Left ventricle myocardium inferior (tissue), 1 donor: Measurements from ENCODE around the gene MPLKIP. TPM values are rescaled to one million over a fixed set of nuclear protein-coding genes. Genes with fewer than 3 reads are reported as not detected.
"Not testable (repeated sequence)": the region's sequence is repeated elsewhere in the genome, so short reads cannot be mapped to it uniquely, and the experiment has no call there.

Source experiments
- DNase-seq: peaks from one replicate; pipeline ENCODE4 v3.0.0-alpha.2; 2020
- H3K27ac ChIP-seq: fragments of 200-600 bp; replicated peaks from 2 replicates; pipeline ENCODE4 v1.8.0; 2021
- H3K27me3 ChIP-seq: fragments of 200-600 bp; 2 replicates; pipeline ENCODE4 v1.8.0; 2021; ENCODE audit warnings: low read depth
- H3K36me3 ChIP-seq: fragments of 200-600 bp; 2 replicates; pipeline ENCODE4 v1.8.0; 2021
- H3K4me1 ChIP-seq: fragments of 200-600 bp; 2 replicates; pipeline ENCODE4 v1.8.0; 2021
- H3K4me3 ChIP-seq: fragments of 200-600 bp; 2 replicates; pipeline ENCODE4 v1.8.0; 2021; ENCODE audit warnings: mild to moderate bottlenecking, moderate library complexity
- H3K9me3 ChIP-seq: fragments of 200-600 bp; replicated peaks from 2 replicates; pipeline ENCODE4 v1.8.0; 2021
- CTCF ChIP-seq: fragments of 200-600 bp; IDR thresholded peaks from 2 replicates; pipeline ENCODE4 v1.8.0; 2021; ENCODE audit warnings: antibody characterized with exemption, mild to moderate bottlenecking, borderline replicate concordance
- intact Hi-C: fragments of 100-400 bp; cut with micrococcal nuclease; formaldehyde crosslinking; loops from one replicate; pipeline ENCODE4 v1.11.0; 2022
- total RNA-seq: library from RNA; stranded (reverse); fragmentation: NEBNext Ultra II Directional; extraction: Animal tissue kit (Norgen Biotek cat#: 25700); gene quantifications from one replicate; pipeline ENCODE4 v1.2.1, GENCODE V29; 2021
- donor health status: DM: no; HTN: yes; CAD: no; lungs with severe emphysema.

The MPLKIP gene
- total RNA-seq, 1 donor from 2014 or later, result 16.2 TPM

DNA sequence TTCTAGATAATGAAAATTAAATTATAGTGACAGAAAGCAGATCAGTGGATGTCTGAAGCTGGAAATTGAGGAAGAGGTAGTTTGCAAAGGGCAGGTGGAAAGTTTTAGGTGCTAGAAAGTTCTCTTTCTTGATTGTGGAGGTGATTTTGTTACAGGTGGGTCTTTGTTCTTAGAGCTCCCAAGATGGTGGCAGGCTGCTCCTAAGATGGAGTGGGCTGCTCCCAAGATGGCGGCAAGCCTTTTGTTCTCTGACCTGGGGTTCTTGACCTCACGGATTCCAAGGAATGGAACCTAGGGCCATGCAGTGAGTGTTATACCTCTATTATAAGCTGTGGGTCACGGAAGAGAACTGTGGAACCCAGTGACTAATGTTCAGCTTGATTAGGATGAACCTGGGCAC lies 32.9 kb upstream of the MPLKIP start:
- Histone ChIP-seq H3K36me3 (no peaks in the 10 kb centered on the region), H3K4me1 (no peaks in the 10 kb centered on the region), H3K27me3 (no peaks in the 10 kb centered on the region), H3K4me3 (no peak overlapping the region), H3K27ac (no peak overlapping the region), H3K9me3 (no peaks in the 10 kb centered on the region)
- no peak for DNase-seq
- intact Hi-C loops, result no loop called here
- no peak for TF ChIP-seq CTCF

GRCh38 chr7:40165216-40165615 lies 30.8 kb upstream of the MPLKIP start:
- H3K9me3 ChIP-seq, result no peaks in the 10 kb centered on the region
- DNase-seq, result no peak
- no peak overlapping the region for H3K4me3 ChIP-seq
- intact Hi-C loops, result no loop called here
- no peak overlapping the region for H3K27ac ChIP-seq
- no peaks in the 10 kb centered on the region for H3K4me1 ChIP-seq
- H3K36me3 ChIP-seq, result no peaks in the 10 kb centered on the region
- no peaks in the 10 kb centered on the region for H3K27me3 ChIP-seq
- no peak for TF ChIP-seq CTCF

GRCh38 chr7:40162516-40162915 lies 28.1 kb upstream of the MPLKIP start:
- Histone ChIP-seq H3K4me1 (no peaks in the 10 kb centered on the region), H3K27ac (no peak overlapping the region), H3K9me3 (no peaks in the 10 kb centered on the region), H3K36me3 (no peaks in the 10 kb centered on the region), H3K4me3 (no peak overlapping the region), H3K27me3 (no peaks in the 10 kb centered on the region)
- intact Hi-C loops, result no loop called here
- no peak for DNase-seq
- TF ChIP-seq CTCF, result no peak

- Histone ChIP-seq H3K27ac (no peak overlapping the region), H3K4me3 (no peak overlapping the region), H3K4me1 (no peaks in the 10 kb centered on the region), H3K36me3 (no peaks in the 10 kb centered on the region), H3K9me3 (no peaks in the 10 kb centered on the region), H3K27me3 (no peaks in the 10 kb centered on the region)
- TF ChIP-seq CTCF, result no peak
- no peak for DNase-seq
- intact Hi-C loops, result no loop called here
Observed at GRCh38 chr7:40156988-40157387, 22.6 kb upstream of the MPLKIP start.

GRCh38 chr7:40151504-40151903 lies 17.1 kb upstream of the MPLKIP start:
- intact Hi-C loops, result no loop called here
- no peaks in the 10 kb centered on the region for H3K9me3 ChIP-seq
- H3K27ac ChIP-seq, result no peak overlapping the region
- no peaks in the 10 kb centered on the region for H3K36me3 ChIP-seq
- no peak overlapping the region for H3K4me3 ChIP-seq
- no peak for DNase-seq
- H3K27me3 ChIP-seq, result no peaks in the 10 kb centered on the region
- no peak for TF ChIP-seq CTCF
- H3K4me1 ChIP-seq, result no peaks in the 10 kb centered on the region

- intact Hi-C loops, result no loop called here
- no peak for DNase-seq
- TF ChIP-seq CTCF, result no peak
- no peak overlapping the region for H3K4me3 ChIP-seq
- no peak overlapping the region for H3K27ac ChIP-seq
- H3K4me1 ChIP-seq, result no peaks in the 10 kb centered on the region
- no peaks in the 10 kb centered on the region for H3K27me3 ChIP-seq
- no peaks in the 10 kb centered on the region for H3K9me3 ChIP-seq
- H3K36me3 ChIP-seq, result no peaks in the 10 kb centered on the region
Observed at GRCh38 chr7:40148671-40149070, 14.2 kb upstream of the MPLKIP start.

- H3K27me3 ChIP-seq, H3K9me3 ChIP-seq, H3K4me1 ChIP-seq, DNase-seq, H3K36me3 ChIP-seq, H3K4me3 ChIP-seq, H3K27ac ChIP-seq, intact Hi-C loops: not testable (repeated sequence)
Observed at GRCh38 chr7:40148247-40148580, 13.8 kb upstream of the MPLKIP start.
